Suprapubic skin (tissue), 4 donors: ENCODE measurements around the gene HAGH.

ENCODE experiments used
- CTCF ChIP-seq, 2 donors: fragments of 200-600 bp in 1 of 2; fragments of 450-650 bp in 1 of 2; sonication (generic) in 1 of 2; IDR thresholded peaks; one replicate each; pipeline ENCODE4 v1.5.1; 2016 to 2019; ENCODE audit warnings: antibody characterized with exemption in 2 of 2, mild to moderate bottlenecking in 1 of 2, moderate library complexity in 1 of 2
- EP300 ChIP-seq: sonication (generic); formaldehyde crosslinking; IDR thresholded peaks from one replicate; pipeline ENCODE4 v1.6.1; 2017; ENCODE audit warnings: antibody characterized with exemption
- POLR2A ChIP-seq, 2 donors: fragments of 450-650 bp; IDR thresholded peaks; one replicate each; pipeline ENCODE4 v1.6.1; 2017; ENCODE audit warnings: antibody characterized with exemption in 2 of 2, mild to moderate bottlenecking in 2 of 2, moderate library complexity in 2 of 2
- POLR2AphosphoS5 ChIP-seq, 3 donors: sonication (generic); formaldehyde crosslinking; IDR thresholded peaks; one replicate each; pipeline ENCODE4 v1.6.1; 2017; ENCODE audit warnings: antibody characterized with exemption in 3 of 3

DNA sequence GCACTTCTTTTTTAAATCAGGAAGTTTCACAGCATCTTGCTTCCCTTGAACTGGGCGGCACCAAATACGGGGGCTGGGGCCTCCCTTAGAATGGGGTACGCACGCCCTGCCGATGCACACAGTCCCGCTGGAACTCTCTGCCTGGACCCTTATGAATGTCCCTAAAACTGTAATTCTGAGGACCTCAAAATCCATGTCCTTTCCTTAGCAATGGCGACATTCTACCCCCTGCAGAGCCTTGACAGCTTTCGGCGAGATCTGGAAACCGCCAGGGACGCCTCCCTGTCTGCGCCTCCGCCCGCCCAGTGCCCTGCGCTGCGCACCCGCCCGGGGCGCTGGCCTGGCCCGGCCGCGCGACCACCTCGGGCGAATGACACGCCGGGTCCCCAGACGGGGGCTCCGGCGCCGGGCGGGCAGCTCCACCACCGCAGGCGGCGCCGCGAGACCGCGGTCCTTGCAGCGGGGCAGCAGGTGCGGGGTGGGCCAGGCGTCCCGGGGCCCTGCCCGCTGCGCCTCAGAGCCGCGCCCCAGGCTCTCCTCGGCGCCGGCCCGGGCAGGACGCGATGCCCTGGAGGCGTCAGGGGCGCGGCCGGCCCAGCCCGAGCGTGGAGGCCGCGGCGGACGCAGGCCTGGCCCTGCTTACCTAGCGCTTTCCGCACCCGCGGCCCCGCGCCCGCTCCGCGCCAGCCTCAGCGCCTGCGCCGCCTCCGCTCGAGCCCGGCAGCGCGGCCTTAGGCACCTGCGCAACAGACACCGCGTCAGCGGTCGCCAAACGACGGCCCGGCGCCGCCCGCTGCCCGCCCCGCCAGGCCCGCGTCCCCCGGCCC, 548 bp downstream of the HAGH start:
- TF ChIP-seq CTCF (IDR thresholded peaks at IDR 0.05) = no peak
- TF ChIP-seq EP300 = no peak
- no peak for TF ChIP-seq POLR2A (IDR thresholded peaks at IDR 0.05)
- no peak for TF ChIP-seq POLR2AphosphoS5 (IDR thresholded peaks at IDR 0.05)
